Breast epithelium (tissue), 4 donors: ENCODE data around the gene SYNCRIP. TPM values are rescaled to one million over a fixed set of nuclear protein-coding genes. Genes with fewer than 3 reads are reported as not detected.
"Not testable (repeated sequence)": the region's sequence is repeated elsewhere in the genome, so short reads cannot be mapped to it uniquely, and the experiment has no call there.

ENCODE experiments used
- DNase-seq, 2 donors: peaks; one replicate each; pipeline ENCODE4 v3.0.0-alpha.2; 2019; ENCODE audit warnings: low spot score in 2 of 2
- H3K27ac ChIP-seq, 2 donors: fragments of 200-600 bp; sonication (generic) in 1 of 2; one replicate each; pipeline ENCODE4 v1.5.1; 2016 to 2019; ENCODE audit warnings: mild to moderate bottlenecking in 1 of 2
- H3K27me3 ChIP-seq, 2 donors: fragments of 200-600 bp; sonication (generic) in 1 of 2; one replicate each; pipeline versions ENCODE4 v1.5.1 to v1.6.0; 2017 to 2019; ENCODE audit warnings: control low read depth in 1 of 2, mild to moderate bottlenecking in 1 of 2
- H3K36me3 ChIP-seq: fragments of 200-600 bp; one replicate; pipeline ENCODE4 v1.5.1; 2019
- H3K4me1 ChIP-seq, 2 donors: fragments of 200-600 bp; sonication (generic); one replicate each; pipeline ENCODE4 v1.5.1; 2016 to 2019; ENCODE audit warnings: control low read depth in 1 of 2
- H3K4me3 ChIP-seq, 3 donors: fragments of 200-600 bp; sonication (generic); 1 replicate in 2 of 3; 2 replicates in 1 of 3; pipeline ENCODE4 v1.5.1; 2016 to 2019; ENCODE audit warnings: mild to moderate bottlenecking in 3 of 3, moderate library complexity in 2 of 3
- H3K9me3 ChIP-seq, 2 donors: fragments of 200-600 bp; sonication (generic) in 1 of 2; one replicate each; pipeline ENCODE4 v1.5.1; 2016 to 2019; ENCODE audit warnings: control low read depth in 1 of 2
- POLR2A ChIP-seq: fragments of 450-650 bp; IDR thresholded peaks from one replicate; pipeline ENCODE4 v1.6.1; 2016; ENCODE audit warnings: antibody characterized with exemption, mild to moderate bottlenecking, moderate library complexity
- POLR2AphosphoS5 ChIP-seq, 3 donors: sonication (generic); formaldehyde crosslinking; IDR thresholded peaks; one replicate each; pipeline ENCODE4 v1.6.1; 2017; ENCODE audit warnings: antibody characterized with exemption in 3 of 3
- intact Hi-C: fragments of 100-400 bp; cut with DNase I; formaldehyde crosslinking; loops from one replicate; pipeline ENCODE4 v1.15.1; 2023; ENCODE audit warnings: low total_unique reads
- total RNA-seq, 3 donors: library from RNA; depleted of rRNA; stranded (reverse); fragments of >200 nt; gene quantifications; one replicate each; pipeline ENCODE4 v1.1.0, GENCODE V29; 2016
- TF ChIP-seq, protein P1 (sequence below), 3 donors: fragments of 450-650 bp; IDR thresholded peaks; one replicate each; pipeline ENCODE4 v1.5.1; 2016 to 2017; ENCODE audit warnings: antibody characterized with exemption in 3 of 3, mild to moderate bottlenecking in 3 of 3, moderate library complexity in 3 of 3

Gene SYNCRIP
- total RNA-seq, 3 donors from 2014 or later, result 56.0 to 77.9 (median 67.8) TPM

DNA sequence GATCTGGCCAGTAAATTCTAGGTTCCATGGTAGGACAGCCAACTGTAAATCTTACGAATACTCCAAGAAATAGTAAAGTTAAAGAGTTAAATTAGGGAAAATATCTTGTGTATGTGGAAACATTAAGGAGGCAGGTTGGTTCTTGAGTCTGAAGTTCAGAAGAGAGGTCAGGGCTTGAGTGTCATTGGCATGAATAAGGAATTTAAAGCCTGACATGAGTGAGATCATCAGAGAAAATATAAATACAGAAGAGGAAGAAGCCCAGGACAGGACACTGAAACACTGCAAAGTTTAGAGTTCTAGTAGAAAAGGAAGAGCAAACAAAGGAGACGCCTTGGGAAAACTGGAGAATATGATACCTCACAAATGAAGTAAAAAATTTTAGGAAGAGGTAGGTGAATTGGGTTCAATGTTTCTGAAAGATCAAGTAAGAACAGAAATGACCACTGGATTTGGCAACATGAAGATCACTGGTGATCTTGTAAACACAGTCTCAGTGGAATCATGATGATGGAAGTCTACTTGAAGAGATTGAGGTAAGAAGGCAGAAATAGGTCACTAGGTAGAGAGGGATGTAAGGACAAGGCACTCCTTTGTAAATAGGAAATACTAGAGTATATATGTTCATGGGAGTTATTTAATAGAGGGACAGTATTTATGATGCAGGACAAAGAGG is 41.6 kb upstream of the SYNCRIP start:
- no peak for DNase-seq
- H3K27ac ChIP-seq, result no peak overlapping the region
- H3K4me3 ChIP-seq, result no peak overlapping the region
- peaks cover 0 to 5% of the 10 kb centered on the region in 2 donors for H3K4me1 ChIP-seq
- intact Hi-C loops, result no loop called here
- no peaks in the 10 kb centered on the region for H3K27me3 ChIP-seq
- TF ChIP-seq POLR2A, result no peak
- TF ChIP-seq POLR2AphosphoS5 (IDR thresholded peaks at IDR 0.05), result no peak
- TF ChIP-seq, protein P1, sequence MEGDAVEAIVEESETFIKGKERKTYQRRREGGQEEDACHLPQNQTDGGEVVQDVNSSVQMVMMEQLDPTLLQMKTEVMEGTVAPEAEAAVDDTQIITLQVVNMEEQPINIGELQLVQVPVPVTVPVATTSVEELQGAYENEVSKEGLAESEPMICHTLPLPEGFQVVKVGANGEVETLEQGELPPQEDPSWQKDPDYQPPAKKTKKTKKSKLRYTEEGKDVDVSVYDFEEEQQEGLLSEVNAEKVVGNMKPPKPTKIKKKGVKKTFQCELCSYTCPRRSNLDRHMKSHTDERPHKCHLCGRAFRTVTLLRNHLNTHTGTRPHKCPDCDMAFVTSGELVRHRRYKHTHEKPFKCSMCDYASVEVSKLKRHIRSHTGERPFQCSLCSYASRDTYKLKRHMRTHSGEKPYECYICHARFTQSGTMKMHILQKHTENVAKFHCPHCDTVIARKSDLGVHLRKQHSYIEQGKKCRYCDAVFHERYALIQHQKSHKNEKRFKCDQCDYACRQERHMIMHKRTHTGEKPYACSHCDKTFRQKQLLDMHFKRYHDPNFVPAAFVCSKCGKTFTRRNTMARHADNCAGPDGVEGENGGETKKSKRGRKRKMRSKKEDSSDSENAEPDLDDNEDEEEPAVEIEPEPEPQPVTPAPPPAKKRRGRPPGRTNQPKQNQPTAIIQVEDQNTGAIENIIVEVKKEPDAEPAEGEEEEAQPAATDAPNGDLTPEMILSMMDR (IDR thresholded peaks at IDR 0.05), result no peak
- H3K9me3 ChIP-seq, result no peaks in the 10 kb centered on the region
- no peaks in the 10 kb centered on the region for H3K36me3 ChIP-seq

DNA sequence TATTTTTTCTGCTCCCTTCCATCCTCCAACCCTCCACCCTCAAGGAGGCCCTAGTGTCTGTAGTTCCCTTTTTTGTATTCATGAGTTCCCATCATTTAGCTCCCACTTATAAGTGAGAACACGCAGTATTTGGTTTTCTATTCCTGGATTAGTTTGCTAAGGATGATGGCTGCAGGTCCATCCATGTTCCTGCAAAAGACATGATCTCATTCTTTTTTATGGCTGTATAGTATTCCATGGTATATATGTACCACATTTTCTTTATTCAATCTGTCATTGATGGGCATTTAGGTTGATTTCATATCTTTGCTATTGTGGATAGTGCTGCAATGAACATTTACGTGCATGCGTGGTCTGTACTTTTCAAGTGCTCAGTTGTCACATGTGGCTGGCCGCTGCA is 39.2 kb upstream of the SYNCRIP start:
- H3K36me3 ChIP-seq, H3K4me3 ChIP-seq, H3K27ac ChIP-seq, H3K4me1 ChIP-seq, H3K9me3 ChIP-seq, DNase-seq, intact Hi-C loops, H3K27me3 ChIP-seq: not testable (repeated sequence)

DNA sequence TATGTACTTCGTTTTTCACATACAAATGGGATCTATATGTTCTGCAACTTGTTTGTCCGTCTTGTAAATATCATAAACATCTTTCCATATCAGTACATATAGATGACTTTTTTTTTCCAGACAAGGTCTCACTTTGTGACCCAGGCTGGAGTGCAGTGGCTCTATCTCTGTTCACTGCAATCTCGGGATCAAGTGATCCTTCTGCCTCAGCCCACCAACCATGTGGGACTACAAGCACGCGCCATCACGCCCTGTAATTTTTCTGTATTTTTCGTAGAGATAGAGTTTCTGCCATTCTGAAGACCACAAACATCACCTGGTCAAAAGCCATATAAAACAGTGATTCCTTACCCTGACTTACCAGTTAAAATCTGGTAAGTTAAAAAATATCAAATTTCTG is 37.7 kb upstream of the SYNCRIP start:
- no peak overlapping the region for H3K4me3 ChIP-seq
- TF ChIP-seq, protein P1 (IDR thresholded peaks at IDR 0.05), result no peak
- TF ChIP-seq POLR2A (no peak), POLR2AphosphoS5 (IDR thresholded peaks at IDR 0.05) (no peak)
- intact Hi-C loops, result no loop called here

DNA sequence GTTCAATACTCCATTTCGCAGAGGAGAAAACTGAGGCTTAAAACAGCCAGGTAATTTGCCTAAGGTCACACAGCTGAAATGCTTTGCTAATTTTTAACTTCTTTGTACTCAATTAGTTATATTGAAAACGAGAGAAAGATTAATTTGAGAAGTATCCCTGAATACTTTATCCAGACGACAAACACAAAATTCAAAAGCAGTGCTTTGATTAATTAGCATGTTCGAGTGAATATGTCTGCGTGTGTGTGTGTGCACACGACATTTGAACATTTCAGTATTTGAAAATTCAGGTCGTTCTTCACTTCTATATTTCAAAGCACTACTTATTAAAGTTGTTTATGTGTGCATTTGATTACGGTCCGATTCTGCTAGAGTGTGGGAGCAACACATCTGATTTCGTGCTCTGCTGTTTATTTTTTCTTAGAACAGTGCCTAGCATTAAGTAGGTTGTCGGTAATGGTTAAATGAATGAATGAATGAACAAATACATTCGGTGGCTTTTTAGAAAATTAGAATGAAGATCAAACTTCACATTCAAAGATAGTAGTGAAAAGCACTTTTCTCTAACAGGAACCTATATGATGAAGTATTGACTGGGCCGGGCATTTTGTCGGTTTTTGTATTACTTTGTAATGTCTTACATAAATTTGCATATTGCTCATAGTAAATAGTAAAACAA is 36.9 kb upstream of the SYNCRIP start:
- intact Hi-C loops, result loop anchor here (5.0 kb wide), 1 partner anchor 37 kb away; the partner anchor contains the start of gene SYNCRIP
- no peak for DNase-seq
- H3K27ac ChIP-seq, result peak overlapping the region; percentile 88 to 91
- H3K36me3 ChIP-seq, result no peaks in the 10 kb centered on the region
- H3K4me3 ChIP-seq, result peak overlapping the region; percentile 80 to 98 (median 89)
- no peaks in the 10 kb centered on the region for H3K9me3 ChIP-seq
- TF ChIP-seq, protein P1 (IDR thresholded peaks at IDR 0.05), result no peak
- TF ChIP-seq POLR2AphosphoS5 (IDR thresholded peaks at IDR 0.05) (no peak), POLR2A (no peak)
- H3K4me1 ChIP-seq, result peaks cover 3 to 12% of the 10 kb centered on the region in 2 donors
- no peaks in the 10 kb centered on the region for H3K27me3 ChIP-seq

More for the DNA sequence above, 37.7 kb upstream of the SYNCRIP start:
- no peaks in the 10 kb centered on the region for H3K27me3 ChIP-seq
- H3K9me3 ChIP-seq, result no peaks in the 10 kb centered on the region
- peaks cover 3 to 5% of the 10 kb centered on the region in 2 donors for H3K4me1 ChIP-seq
- no peaks in the 10 kb centered on the region for H3K36me3 ChIP-seq
- no peak overlapping the region for H3K27ac ChIP-seq
- no peak for DNase-seq

DNA sequence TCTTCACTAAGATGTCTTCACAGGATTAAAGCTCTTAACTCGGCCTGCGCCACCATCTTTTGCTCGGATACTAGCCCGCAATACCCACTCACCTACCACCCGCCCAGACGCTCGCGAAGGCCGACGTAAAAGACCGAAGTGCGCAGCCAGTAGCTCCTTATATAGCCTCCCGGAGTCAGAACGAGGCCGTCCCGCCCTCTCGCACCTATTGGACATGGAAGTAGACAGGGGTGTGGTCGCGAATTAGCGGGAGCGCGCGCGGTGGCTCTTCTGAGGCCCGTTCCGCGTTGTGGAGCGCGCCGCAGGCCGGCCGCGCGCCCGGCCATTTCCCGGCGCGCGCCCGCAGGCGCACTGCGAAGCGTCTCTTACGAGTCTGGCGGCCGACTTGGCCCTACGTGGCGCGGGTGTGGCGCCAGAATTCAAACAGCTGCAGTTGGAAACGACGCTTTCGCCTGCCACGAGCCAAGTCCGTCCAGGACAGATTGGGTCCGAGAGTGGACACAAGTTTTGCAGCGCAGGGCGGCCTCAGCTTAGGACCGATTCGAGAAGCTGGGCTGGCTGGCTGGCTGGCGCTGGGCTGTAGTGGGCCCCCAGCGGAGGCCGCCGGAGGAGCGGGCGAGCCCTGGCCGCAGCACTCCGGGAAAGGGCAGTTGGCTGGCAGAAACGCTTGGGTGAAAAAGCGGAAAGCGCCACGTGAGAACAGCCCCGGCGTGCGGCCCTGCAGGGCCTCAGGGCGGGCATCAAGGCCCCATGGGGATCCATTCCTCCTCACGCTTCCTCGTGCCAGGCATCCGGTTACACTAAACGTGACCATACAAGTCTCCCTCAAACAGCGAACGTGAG is 36.1 kb upstream of the SYNCRIP start:
- intact Hi-C loops, result loop anchor here (5.0 kb wide), 1 partner anchor 37 kb away; the partner anchor contains the start of gene SYNCRIP
- DNase-seq, result peak; percentile 98 to 99
- TF ChIP-seq POLR2A (peak; percentile 99), POLR2AphosphoS5 (IDR thresholded peaks at IDR 0.05) (peak; percentile 100)
- TF ChIP-seq, protein P1 (IDR thresholded peaks at IDR 0.05), result peak in 1 of 3 donors; percentile 3
- peak overlapping the region; percentile 80 to 98 (median 89) for H3K4me3 ChIP-seq
- no peaks in the 10 kb centered on the region for H3K9me3 ChIP-seq
- H3K36me3 ChIP-seq, result no peaks in the 10 kb centered on the region
- H3K27me3 ChIP-seq, result no peaks in the 10 kb centered on the region
- H3K27ac ChIP-seq, result peak overlapping the region; percentile 88 to 91
- H3K4me1 ChIP-seq, result peaks cover 3 to 12% of the 10 kb centered on the region in 2 donors
